AG04449 (cell line): ENCODE data around the gene MX1.

Experiments used
- CTCF ChIA-PET: fragments of 350-600 bp; formaldehyde crosslinking; extraction: SDS; loops from one replicate; lab custom pipeline; 2021; ENCODE audit warnings: antibody characterized with exemption; lab: Yijun Ruan, JAX
- POLR2A ChIA-PET: fragments of 400-600, 350-600 bp; formaldehyde crosslinking; extraction: SDS; loops from one replicate; lab custom pipeline; 2020; ENCODE audit warnings: antibody characterized with exemption, inconsistent platforms; lab: Yijun Ruan, JAX
- DNase-seq: peaks from one replicate; pipeline ENCODE4 v3.0.0-alpha.2; 2010; ENCODE audit warnings: low read depth, low spot score
- H3K4me3 ChIP-seq: 2 replicates; pipeline ENCODE4 v1.5.1; 2011; ENCODE audit warnings: low read depth, mild to moderate bottlenecking, control low read depth, low read length
- TF ChIP-seq, protein P1 (sequence below): IDR thresholded peaks from one replicate; pipeline ENCODE4 v1.5.1; 2011; ENCODE audit warnings: mild to moderate bottlenecking, moderate library complexity, low read length, control low read depth, inconsistent platforms; ENCODE audit not compliant: insufficient read depth; ENCODE audit errors: missing control alignments

Gene MX1

DNA sequence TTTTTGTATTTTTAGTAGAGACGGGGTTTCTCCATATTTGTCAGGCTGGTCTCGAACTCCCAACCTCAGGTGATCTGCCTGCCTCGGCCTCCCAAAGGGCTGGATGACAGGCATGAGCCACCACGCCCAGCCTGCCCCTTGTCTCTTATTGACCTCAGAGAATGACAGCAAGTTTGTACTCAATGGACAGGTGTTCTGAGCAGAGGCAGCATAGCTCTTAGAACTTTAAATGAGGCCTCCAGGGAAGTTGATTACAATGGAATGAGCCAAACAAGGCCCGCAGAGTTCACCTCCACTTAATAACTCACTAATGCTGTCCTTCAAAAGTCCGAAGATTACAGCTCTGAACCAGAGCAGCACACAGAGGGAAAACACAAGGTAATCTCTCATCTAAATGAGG, 71.0 kb downstream of the MX1 start:
- no peak for DNase-seq
- CTCF ChIA-PET, result no interaction called here
- TF ChIP-seq, protein P1, sequence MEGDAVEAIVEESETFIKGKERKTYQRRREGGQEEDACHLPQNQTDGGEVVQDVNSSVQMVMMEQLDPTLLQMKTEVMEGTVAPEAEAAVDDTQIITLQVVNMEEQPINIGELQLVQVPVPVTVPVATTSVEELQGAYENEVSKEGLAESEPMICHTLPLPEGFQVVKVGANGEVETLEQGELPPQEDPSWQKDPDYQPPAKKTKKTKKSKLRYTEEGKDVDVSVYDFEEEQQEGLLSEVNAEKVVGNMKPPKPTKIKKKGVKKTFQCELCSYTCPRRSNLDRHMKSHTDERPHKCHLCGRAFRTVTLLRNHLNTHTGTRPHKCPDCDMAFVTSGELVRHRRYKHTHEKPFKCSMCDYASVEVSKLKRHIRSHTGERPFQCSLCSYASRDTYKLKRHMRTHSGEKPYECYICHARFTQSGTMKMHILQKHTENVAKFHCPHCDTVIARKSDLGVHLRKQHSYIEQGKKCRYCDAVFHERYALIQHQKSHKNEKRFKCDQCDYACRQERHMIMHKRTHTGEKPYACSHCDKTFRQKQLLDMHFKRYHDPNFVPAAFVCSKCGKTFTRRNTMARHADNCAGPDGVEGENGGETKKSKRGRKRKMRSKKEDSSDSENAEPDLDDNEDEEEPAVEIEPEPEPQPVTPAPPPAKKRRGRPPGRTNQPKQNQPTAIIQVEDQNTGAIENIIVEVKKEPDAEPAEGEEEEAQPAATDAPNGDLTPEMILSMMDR, result no peak
- no peak overlapping the region for H3K4me3 ChIP-seq
- POLR2A ChIA-PET, result interaction anchor here (1.0 kb wide), 1 partner anchor 119 kb away, joined by 3 read pairs; no protein-coding TSS in a partner anchor

DNA sequence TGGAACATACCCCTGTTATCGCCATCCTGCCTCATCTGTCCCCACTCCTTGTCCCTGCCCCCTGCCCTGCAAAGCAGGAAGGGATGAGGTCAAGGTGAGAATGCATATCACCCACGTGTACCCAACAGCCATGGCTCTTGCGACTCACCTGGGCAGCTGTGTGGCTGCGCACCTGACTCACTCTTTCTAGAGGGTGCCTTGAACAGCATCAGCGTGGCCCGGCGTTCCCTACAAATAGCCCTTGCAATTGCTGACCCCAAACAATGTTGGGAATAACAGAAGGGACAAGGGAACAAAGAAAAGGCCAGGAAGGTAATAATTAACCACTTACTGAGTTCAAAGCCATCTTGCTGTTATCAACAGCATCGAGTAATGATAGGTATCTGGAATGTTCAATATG, 71.7 kb downstream of the MX1 start:
- no peak overlapping the region for H3K4me3 ChIP-seq
- TF ChIP-seq, protein P1, result no peak
- no peak for DNase-seq
- ChIA-PET CTCF (no interaction called here), POLR2A (no interaction called here)

DNA sequence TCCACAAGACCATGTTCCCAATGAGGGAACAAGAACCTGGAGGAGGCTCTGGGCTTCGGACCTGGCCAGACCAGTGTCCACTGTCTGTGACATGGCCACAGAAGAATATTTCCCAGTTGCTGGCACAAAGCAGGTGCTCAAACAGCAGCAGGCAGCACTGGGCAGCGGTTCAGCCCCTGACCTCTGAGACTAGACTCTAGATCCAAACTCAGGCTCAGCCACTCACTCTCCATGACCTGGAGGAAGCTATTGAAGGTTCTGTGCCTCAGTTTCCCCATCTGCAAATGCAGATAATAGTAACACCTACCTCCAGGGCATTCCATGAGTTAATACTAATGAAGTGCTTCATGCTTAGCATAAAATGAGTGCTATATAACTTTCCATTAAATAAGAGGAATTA, 73.9 kb downstream of the MX1 start:
- DNase-seq, result no peak
- ChIA-PET CTCF (no interaction called here), POLR2A (no interaction called here)
- TF ChIP-seq, protein P1, result no peak
- no peak overlapping the region for H3K4me3 ChIP-seq

DNA sequence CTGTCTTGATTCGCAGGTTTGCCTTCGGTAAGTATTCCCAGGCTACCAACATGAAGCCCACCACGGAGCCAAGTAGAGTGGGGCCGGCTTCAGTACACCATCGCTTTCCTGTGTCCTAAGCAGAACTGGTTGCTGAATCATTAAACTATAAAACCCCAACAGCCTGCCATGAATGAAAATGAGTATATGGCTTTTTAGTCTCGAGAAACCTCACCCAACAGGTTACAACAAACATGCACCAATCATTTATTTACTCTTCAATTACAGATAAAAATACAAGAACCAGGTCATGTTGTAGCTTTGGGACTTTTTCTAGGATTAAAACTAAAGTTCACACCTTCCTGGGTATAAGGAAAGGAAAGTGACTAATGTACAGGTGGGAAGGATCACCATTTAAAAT, 74.3 kb downstream of the MX1 start:
- H3K4me3 ChIP-seq, result no peak overlapping the region
- POLR2A ChIA-PET, result no interaction called here
- TF ChIP-seq, protein P1, result no peak
- CTCF ChIA-PET, result no interaction called here
- DNase-seq, result no peak

DNA sequence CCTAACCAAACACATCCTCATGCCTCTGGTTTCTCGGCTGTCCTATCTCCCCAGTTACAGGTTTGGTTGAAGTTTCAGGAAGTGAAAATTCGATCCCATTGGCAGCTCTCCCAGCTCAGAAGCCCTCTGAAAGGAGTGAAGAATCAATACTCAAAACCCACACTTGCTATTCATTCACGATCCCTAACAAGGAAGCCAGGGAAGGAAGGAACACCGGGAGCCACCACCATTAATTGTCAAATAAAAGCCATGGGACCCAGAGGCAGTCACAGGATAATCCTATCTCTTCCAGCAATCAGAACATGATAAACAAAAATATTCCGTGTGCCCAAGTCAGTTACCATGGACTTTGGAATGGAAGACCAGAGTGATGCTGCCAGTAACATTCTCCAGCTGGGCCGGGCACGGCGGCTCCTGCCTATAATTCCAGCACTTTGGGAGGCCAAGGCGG, 74.9 kb downstream of the MX1 start:
- ChIA-PET CTCF (interaction anchor here (0.6 kb wide), 1 partner anchor 162 kb away, joined by 3 read pairs; no protein-coding TSS in a partner anchor), POLR2A (no interaction called here)
- no peak for DNase-seq
- TF ChIP-seq, protein P1, result no peak
- H3K4me3 ChIP-seq, result no peak overlapping the region

DNA sequence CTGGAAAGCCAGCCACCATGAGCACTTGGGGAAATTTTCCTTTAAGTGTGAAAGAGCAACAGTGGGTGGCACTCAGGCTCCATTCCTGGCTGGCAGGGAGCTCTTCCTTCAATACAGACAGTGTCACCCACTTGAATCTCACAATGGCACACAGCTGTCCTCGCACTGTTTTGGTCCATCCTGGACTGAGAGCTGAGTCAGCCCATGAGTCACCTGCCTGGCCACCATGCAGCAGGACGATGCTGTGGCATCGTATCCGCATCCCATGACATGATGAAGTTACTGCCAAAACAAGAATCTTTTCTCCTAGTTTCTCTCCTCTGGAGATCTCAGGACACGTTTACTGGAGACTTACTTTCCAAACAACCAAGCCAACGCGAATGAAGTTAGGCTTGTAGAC, 75.9 kb downstream of the MX1 start:
- TF ChIP-seq, protein P1, result no peak
- ChIA-PET CTCF (no interaction called here), POLR2A (no interaction called here)
- no peak overlapping the region for H3K4me3 ChIP-seq
- no peak for DNase-seq
